Measurements from ENCODE around the gene PKD2. TPM values are rescaled to one million over a fixed set of nuclear protein-coding genes. Genes with fewer than 3 reads are reported as not detected.

PKD2 gene
- total RNA-seq, 4 donors from 2014 or later = 4.1 to 7.6 (median 6.2) TPM

GRCh38 chr4:88109123-88109881, 101.9 kb downstream of the PKD2 start:
- no peak for ATAC-seq
- Histone ChIP-seq H3K27me3 (no peaks in the 10 kb centered on the region), H3K4me1 (peaks cover 3 to 13% of the 10 kb centered on the region in 2 donors), H3K9me3 (no peaks in the 10 kb centered on the region), H3K4me3 (no peak overlapping the region), H3K36me3 (no peaks in the 10 kb centered on the region), H3K27ac (no peak overlapping the region)
- in situ Hi-C loops (cut with MboI; ENCODE audit: low sequenced_read_pairs in 4 of 4) = no loop called here
- intact Hi-C loops (cut with DNase I; ENCODE audit: low total_unique reads) = no loop called here
- TF ChIP-seq, protein P1, sequence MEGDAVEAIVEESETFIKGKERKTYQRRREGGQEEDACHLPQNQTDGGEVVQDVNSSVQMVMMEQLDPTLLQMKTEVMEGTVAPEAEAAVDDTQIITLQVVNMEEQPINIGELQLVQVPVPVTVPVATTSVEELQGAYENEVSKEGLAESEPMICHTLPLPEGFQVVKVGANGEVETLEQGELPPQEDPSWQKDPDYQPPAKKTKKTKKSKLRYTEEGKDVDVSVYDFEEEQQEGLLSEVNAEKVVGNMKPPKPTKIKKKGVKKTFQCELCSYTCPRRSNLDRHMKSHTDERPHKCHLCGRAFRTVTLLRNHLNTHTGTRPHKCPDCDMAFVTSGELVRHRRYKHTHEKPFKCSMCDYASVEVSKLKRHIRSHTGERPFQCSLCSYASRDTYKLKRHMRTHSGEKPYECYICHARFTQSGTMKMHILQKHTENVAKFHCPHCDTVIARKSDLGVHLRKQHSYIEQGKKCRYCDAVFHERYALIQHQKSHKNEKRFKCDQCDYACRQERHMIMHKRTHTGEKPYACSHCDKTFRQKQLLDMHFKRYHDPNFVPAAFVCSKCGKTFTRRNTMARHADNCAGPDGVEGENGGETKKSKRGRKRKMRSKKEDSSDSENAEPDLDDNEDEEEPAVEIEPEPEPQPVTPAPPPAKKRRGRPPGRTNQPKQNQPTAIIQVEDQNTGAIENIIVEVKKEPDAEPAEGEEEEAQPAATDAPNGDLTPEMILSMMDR (IDR thresholded peaks at IDR 0.05 in 4 of 5, conservative IDR thresholded peaks at IDR 0.05 in 1 of 5) = no peak
- TF ChIP-seq POLR2A (IDR thresholded peaks at IDR 0.05) = no peak
- no peak for DNase-seq

GRCh38 chr4:88110826-88111225, 103.4 kb downstream of the PKD2 start:
- Histone ChIP-seq H3K9me3 (no peaks in the 10 kb centered on the region), H3K4me1 (peaks cover 3 to 13% of the 10 kb centered on the region in 2 donors), H3K27ac (no peak overlapping the region), H3K4me3 (no peak overlapping the region), H3K36me3 (no peaks in the 10 kb centered on the region), H3K27me3 (no peaks in the 10 kb centered on the region)
- ATAC-seq (no peak), DNase-seq (no peak)
- in situ Hi-C loops (cut with MboI; ENCODE audit: low sequenced_read_pairs in 4 of 4) = no loop called here
- TF ChIP-seq, protein P1 (IDR thresholded peaks at IDR 0.05 in 4 of 5, conservative IDR thresholded peaks at IDR 0.05 in 1 of 5) = no peak
- TF ChIP-seq POLR2A (IDR thresholded peaks at IDR 0.05) = no peak
- intact Hi-C loops (cut with DNase I; ENCODE audit: low total_unique reads) = no loop called here

DNA sequence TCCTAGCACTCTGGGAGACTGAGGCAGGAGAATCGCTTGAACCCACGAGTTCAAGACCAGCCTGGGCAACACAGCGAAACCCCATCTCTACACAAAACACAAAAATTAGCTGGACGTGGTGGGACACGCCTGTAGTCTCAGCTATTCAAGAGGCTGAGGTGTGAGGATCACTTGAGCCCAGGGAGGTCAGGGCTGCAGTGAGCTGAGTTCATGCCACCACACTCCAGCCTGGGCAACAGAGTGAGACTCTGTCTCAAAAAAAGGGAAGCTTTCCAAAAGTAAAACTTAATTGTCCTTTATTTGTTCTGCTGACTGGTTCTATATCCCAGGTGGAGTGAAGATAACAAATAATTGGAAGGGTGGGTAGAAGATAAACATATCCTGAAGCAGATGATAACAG, 105.4 kb downstream of the PKD2 start:
- DNase-seq (no peak), ATAC-seq (no peak)
- Histone ChIP-seq H3K9me3 (no peaks in the 10 kb centered on the region), H3K36me3 (no peaks in the 10 kb centered on the region), H3K4me3 (no peak overlapping the region), H3K27me3 (no peaks in the 10 kb centered on the region), H3K4me1 (peaks cover 0 to 2% of the 10 kb centered on the region in 2 donors), H3K27ac (no peak overlapping the region)
- no peak for TF ChIP-seq POLR2A (IDR thresholded peaks at IDR 0.05)
- TF ChIP-seq, protein P1 (IDR thresholded peaks at IDR 0.05 in 4 of 5, conservative IDR thresholded peaks at IDR 0.05 in 1 of 5) = no peak
- intact Hi-C loops (cut with DNase I; ENCODE audit: low total_unique reads) = no loop called here
- in situ Hi-C loops (cut with MboI; ENCODE audit: low sequenced_read_pairs in 4 of 4) = no loop called here

- intact Hi-C loops (cut with DNase I; ENCODE audit: low total_unique reads) (no loop called here), in situ Hi-C loops (cut with MboI; ENCODE audit: low sequenced_read_pairs in 4 of 4) (no loop called here)
- DNase-seq (no peak), ATAC-seq (no peak)
- H3K4me3 ChIP-seq = no peak overlapping the region
- no peaks in the 10 kb centered on the region for H3K4me1 ChIP-seq
- no peaks in the 10 kb centered on the region for H3K27me3 ChIP-seq
- no peaks in the 10 kb centered on the region for H3K9me3 ChIP-seq
- no peak for TF ChIP-seq POLR2A (IDR thresholded peaks at IDR 0.05)
- TF ChIP-seq, protein P1 (IDR thresholded peaks at IDR 0.05 in 4 of 5, conservative IDR thresholded peaks at IDR 0.05 in 1 of 5) = no peak
- H3K36me3 ChIP-seq = no peaks in the 10 kb centered on the region
- H3K27ac ChIP-seq = no peak overlapping the region
Measured at GRCh38 chr4:88115587-88115986, 108.2 kb downstream of the PKD2 start.

Measured in gastrocnemius medialis (tissue), 4 donors.